GM19328 (cell line): ENCODE measurements around the gene ADCYAP1R1.

ENCODE experiments used
- ATAC-seq: cut with Tn5 transposase; IDR thresholded peaks from one replicate; pipeline ENCODE4 v1.9.1; 2021; ENCODE audit warnings: mild to moderate bottlenecking, moderate library complexity; ENCODE audit not compliant: unreplicated experiment

Gene ADCYAP1R1

DNA sequence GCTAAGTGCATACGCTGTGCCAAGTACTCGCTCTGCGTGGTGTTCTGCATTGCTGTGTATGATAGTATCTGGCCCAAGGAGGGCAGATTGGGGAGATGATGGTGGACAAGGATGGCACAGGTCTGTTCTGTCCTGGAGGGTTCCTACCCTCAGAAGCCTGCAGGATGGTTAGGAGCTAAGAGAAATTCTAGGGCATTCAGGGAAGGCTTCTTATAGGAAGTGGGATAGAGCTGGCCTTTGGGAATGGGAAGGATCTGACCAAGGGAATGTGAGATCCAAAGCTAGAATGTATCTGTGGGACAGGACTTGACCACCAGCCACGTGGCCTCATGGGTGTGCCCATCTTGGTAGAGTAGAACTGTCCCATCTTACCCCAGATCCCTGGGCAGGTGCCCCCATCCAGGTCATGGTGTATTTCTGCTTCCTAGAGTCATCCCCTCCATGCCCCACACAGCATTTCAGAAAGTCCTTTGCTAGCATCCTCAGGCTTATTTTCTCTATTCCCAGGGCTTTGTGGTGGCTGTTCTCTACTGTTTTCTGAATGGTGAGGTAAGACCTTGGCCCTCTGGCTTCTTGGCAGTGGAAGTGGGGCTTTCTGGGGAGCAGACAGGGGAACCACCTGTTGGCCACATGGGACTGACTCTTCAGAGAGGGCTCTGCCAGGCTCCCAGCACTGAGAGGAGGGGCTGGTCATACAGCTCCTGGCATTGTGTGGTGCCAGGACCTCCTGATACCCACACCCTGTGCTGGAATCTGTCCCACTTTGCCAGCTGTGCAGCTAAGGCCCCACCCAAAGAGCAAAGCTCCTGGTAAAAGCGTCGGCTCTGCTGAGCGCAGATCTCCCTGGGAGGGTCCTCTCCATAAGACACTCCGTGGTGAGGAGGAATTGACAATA, 52.5 kb downstream of the ADCYAP1R1 start:
- ATAC-seq: no peak

GRCh38 chr7:31105256-31105950, 53.3 kb downstream of the ADCYAP1R1 start:
- no peak for ATAC-seq

DNA sequence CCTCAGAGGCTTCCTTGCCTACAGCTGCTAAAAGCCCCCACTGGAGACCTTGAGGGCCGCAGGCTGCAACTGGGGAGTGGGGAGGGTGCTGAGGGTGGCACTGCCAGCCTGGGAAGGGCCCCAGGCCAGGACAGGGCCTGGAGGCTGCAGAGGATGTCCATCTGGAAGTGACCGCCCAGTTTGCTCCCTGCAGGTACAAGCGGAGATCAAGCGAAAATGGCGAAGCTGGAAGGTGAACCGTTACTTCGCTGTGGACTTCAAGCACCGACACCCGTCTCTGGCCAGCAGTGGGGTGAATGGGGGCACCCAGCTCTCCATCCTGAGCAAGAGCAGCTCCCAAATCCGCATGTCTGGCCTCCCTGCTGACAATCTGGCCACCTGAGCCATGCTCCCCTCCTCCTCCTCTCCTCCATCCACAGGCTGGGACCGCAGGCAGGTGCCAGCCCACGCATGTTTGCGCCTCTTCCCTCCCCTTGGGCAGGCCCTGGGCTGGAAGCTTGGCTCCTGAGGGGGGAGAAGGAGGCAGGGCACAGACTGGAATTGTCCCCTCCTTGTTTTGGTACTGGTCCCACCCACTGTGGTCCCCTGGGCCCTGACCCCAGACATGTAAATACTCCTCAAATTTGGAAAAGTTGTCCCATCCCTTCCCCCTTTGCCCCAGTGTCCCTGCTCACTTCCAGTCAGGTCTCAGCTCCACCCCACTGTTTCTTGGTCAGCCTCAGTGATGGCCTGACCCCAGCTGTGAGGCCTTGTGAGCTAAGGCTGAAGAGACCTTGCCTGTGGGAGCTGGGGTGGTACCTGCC, 54.4 kb downstream of the ADCYAP1R1 start:
- ATAC-seq: no peak

- ATAC-seq: no peak
Observed at GRCh38 chr7:31107106-31108090, 55.3 kb downstream of the ADCYAP1R1 start.

GRCh38 chr7:31108097-31108657, 56.1 kb downstream of the ADCYAP1R1 start:
- no peak for ATAC-seq

- no peak for ATAC-seq
Observed at GRCh38 chr7:31109751-31110150, 57.6 kb downstream of the ADCYAP1R1 start.

DNA sequence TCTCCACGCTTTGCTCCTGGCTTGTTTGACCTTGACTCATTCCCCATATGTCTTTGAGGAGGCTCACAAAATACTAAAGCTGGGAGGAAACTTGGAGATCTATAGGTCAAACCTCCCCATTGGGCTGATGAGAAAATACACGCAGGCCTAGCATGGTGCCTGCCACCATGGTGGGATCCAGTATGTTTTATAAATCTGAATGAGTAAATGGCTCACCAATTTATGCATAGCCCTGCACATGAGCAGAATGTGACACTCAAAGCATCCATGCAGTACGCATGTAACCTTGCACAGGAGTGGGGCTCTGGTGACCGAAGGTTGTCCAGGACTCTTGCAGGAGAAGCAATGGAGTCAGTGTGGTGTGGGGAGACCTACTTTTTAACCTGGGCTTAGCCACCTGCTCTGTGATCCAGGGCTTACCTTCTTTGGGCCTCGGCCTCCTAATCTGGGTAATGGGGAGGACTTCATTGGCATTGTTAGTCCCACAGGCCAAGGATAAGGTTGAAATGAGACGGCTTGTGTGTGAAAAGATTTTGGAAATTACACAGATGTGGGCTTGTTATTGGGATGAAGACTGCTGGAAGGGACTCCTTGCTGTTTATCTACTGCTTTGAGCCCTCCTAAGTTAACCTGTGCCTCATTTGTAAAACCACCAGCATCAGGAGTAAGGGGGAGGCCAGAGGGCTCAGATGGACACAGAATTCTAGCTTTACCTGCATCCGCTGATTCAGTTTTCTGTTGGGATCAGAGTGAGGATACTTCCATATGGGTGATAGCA, 58.4 kb downstream of the ADCYAP1R1 start:
- no peak for ATAC-seq

- ATAC-seq: no peak
Observed at GRCh38 chr7:31111109-31111451, 59.0 kb downstream of the ADCYAP1R1 start.

DNA sequence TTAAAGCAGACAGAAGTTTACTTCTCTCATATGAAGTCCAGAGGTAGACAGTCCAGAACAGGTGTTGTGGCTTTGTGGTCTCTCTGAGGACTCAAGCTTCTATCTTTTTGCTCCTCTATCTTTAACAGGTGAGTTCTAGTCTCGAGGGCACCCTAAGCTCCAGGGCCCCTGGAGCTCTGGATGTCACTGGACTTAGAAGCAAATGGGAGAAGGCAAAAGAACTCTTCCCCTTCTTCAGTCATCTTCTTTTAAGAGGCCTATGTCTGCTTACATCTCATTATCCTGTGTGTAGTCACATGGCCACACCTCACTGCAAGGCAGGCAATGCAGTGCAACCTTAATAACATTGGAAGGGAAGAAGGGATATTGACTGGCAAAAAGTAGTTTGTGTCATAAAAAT, 61.6 kb downstream of the ADCYAP1R1 start:
- no peak for ATAC-seq

- ATAC-seq: no peak
Observed at GRCh38 chr7:31114593-31115343, 62.7 kb downstream of the ADCYAP1R1 start.

GRCh38 chr7:31116615-31117014, 64.5 kb downstream of the ADCYAP1R1 start:
- ATAC-seq: no peak

GRCh38 chr7:31119249-31119648, 67.1 kb downstream of the ADCYAP1R1 start:
- no peak for ATAC-seq

GRCh38 chr7:31120800-31121513, 68.8 kb downstream of the ADCYAP1R1 start:
- no peak for ATAC-seq

DNA sequence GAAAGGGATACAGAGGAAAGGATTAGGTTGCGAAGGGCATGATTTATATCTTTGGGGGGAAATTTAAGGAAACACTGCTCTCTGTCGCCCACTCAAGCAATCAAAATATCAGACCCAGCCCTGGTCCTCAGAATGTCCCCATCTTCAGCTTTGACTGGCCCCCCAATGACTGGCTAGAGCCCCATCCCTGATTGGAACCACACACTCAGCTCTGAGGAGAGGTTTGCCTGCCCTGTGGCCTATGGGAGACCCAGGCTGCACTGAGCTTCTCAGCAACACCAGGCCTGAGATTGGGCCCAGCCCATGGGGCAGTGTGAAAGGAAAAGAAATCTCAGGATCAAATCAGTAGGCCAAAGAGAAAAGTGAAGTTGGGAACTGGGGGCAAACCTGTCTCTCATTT, 69.5 kb downstream of the ADCYAP1R1 start:
- no peak for ATAC-seq

GRCh38 chr7:31122649-31123058, 70.5 kb downstream of the ADCYAP1R1 start:
- peak; percentile 76 for ATAC-seq

- ATAC-seq: no peak
Observed at GRCh38 chr7:31123321-31123720, 71.2 kb downstream of the ADCYAP1R1 start.

- no peak for ATAC-seq
Observed at GRCh38 chr7:31123726-31124125, 71.6 kb downstream of the ADCYAP1R1 start.

- ATAC-seq: no peak
Observed at GRCh38 chr7:31125171-31125570, 73.1 kb downstream of the ADCYAP1R1 start.
